ENCODE data around the gene TREH.
A peak's percentile ranks its signal among the peaks of the same experiment; 100 is the strongest.
"Not testable (repeated sequence)": the region's sequence is repeated elsewhere in the genome, so short reads cannot be mapped to it uniquely, and the experiment has no call there.

The TREH gene

DNA sequence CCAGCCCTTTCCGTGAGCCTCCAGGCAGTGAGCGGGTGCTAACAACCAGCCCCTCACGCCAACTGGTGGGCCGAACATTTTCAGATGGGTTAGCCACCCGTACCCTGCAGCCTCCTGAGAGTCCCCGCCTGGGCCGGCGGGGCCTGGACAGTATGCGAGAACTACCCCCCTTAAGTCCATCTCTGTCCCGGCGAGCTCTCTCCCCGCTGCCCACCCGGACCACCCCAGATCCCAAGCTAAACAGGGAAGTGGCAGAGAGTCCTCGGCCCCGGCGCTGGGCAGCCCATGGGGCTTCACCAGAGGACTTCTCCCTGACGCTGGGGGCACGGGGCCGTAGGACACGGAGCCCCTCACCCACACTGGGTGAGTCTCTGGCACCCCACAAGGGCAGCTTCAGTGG lies 51.4 kb downstream of the TREH start:
- no peak for DNase-seq

DNA sequence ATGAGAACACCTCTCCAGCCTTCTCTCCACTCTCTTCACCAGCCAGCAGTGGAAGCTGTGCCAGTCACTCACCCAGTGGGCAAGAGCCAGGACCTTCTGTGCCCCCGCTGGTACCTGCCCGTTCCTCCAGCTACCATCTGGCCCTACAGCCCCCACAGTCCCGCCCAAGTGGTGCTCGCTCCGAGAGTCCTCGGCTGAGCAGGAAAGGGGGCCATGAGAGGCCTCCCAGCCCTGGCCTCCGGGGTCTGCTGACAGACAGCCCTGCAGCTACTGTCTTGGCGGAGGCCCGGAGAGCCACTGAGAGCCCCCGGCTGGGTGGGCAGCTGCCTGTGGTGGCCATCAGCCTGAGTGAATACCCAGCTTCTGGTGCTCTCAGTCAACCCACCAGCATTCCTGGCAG lies 51.9 kb downstream of the TREH start:
- DNase-seq = no peak

- no peak for DNase-seq
These were observed 53.5 kb downstream of the TREH start for GRCh38 chr11:118625976-118626375.

GRCh38 chr11:118625036-118625690 lies 54.3 kb downstream of the TREH start:
- DNase-seq = no peak

DNA sequence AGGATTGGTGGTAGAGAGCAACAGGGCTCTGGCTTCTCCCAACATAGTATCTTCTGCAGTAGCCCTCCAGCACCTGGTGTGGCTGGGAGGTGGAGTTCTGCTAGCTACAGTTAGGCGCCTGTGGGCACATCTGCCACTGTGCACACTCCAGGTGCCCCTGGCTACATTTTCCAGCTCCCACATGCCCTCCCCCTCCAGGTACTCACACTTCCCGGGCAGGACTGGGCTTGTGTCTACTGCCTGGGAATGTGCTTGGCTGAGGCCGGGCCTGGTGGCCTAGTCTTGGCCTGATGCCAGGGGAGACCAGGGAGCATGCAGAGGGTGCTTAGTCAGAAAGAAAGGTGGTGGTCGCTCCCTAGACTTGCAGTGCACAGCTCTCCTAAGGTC lies 56.2 kb downstream of the TREH start:
- DNase-seq = no peak

DNA sequence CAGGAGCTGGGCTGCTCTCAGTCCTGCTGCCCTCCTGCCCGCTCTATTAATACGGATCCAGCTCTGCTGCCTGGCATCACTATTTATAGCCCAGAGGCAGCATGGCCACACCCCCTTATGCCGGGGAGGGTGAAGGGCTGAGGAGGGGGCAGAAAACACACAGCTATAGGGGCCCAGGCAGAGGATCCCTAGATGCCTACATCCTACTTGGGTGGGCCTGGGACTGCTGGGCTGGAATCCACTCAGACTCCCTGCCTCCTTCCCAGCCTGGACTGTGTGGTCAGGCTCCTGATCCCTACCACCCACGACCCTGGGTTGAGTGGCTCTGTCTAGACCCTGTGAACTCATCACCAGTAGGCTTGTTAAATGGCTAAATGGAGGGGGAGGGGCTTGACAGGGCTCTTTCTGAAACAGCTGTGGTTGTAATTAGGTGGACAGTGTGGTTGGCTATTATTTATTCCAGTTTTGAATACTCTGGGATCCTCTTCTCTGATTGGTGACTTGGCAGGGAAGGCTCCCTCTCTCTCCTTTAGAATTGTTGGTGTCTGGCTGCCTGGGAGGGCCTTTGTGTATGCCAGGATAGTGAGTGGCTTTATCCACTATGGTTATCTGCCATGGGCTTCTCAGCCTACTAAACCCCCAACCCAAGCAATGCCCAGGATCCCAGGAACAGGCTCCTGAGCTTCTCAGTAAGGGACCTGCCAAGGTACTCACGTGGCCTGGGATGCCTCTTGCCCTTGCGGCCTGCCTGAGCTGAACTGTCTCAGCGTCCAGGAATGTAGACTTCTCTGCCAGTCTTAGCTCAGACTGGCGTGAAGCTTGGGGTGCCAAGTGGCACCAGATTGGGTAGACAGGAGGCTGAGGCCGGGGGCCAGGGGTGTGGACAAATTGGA lies 56.8 kb downstream of the TREH start:
- no peak for DNase-seq

- no peak for DNase-seq
These were observed 57.6 kb downstream of the TREH start for GRCh38 chr11:118621784-118622375.

DNA sequence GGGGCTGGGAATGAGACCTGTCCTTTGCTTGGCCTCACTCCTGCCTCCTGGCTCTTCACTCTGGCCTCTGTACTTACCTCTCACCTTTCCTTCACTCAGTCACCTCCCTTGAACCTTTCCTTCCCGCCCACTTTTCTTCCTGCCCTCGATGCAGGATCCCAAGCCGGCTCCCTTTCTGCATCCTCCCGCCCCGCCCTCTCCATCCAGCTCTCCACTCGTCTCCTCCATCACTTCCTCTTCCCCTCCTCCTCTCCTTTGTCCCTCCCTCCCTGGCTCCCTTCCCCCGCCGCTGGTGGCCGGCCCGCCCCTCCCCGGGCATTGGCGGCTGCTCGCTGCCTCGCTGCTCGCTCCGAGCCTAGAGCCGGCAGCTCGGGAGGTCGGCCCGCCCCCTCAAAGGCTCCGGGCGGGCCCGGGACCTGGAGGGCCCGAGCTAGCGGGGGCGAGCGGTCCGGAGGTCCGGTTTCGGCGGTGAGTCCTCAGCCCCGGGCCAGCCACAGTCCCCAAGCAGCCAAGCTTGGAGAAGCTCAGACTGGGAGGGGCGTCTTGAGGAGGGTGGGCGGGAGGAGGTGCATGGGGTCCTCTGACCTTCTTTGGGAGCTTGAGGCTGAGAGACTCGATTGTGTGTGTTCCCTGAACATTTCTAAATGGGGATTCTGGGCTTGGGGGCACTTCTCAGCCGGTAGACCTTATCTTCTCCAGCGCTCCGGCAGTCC lies 58.2 kb downstream of the TREH start:
- peak; percentile 23 for DNase-seq

- DNase-seq = no peak
These were observed 58.9 kb downstream of the TREH start for GRCh38 chr11:118620529-118621070.

DNA sequence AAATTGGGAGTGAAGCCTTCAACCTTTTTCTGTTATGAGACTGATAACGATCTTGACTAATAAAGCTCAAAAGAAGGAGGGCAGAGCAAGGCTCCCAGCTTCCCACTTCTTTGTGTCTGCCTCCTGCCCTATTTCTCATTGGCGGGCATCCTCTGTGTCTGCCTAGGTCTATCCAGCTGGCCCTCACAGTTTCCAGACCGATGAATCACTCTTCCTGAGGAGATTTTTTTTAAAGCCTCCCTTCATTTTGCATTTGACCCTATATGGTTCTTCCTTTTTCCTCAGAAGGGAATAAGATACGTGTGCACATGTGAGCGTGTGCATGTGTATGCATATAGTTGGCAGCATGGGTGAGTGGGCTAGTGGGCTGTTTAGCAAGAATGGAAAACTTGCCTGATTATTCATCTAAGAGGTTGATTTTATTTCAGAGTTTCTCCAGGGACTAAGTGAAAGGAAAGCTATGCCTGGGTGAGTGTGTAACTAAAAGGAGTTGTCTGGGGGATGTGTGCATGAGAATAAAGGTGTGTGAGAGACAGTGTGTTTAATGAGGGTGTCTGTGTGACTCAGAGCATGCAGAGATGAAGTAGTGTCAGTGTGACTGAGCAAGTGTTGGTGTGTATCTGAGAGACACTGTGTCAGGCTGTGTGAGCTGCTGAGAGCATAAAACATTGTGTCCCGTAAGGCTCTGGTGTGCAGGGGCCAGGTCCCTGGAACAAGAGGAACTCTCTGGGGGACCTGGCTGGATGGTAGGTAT lies 59.8 kb downstream of the TREH start:
- DNase-seq = no peak

- DNase-seq = no peak
These were observed 60.5 kb downstream of the TREH start for GRCh38 chr11:118618991-118619375.

DNA sequence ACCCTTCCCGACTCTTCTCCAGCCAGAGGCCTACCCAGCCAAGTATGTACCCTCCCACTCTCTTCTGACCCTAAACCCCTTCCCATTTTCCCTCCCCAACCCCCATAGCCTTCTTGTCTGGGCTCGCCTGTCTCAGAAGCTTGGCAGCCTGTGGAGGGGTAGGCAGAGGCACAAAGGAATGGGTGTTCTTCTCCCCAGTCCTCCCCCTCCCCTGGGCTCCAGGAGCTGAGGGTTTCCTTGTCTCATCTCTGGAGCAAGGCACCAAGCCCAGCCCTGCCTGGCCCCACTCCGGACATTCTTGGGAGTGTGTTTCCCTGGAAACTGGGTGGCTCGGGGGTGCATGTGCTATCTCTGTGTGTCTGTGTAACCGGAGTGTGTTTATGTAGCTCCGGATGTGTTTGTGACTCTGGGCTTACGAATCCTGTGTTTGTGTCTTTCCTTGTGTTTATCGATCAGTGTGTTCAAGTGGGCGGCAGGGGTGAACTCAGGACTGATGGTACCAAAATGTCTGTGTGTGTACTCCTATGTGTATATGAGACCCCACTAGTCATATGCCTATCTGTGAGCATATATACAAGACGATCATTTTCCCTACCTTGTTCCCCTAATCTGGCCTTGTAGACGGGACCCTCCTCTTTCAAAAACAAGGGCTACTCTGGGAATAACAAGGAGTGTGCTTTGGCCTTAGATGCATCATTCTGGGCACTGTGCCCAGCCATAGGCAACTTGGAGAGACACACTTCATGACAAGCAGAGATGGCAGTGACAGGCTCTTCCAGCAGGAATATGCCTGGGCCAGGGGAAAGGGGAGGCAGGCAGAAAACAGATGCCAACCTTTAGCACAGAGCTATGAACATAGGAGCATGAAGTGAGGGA lies 61.1 kb downstream of the TREH start:
- no peak for DNase-seq

- no peak for DNase-seq
These were observed 63.5 kb downstream of the TREH start for GRCh38 chr11:118615976-118616371.

GRCh38 chr11:118615282-118615975 lies 64.0 kb downstream of the TREH start:
- no peak for DNase-seq

- DNase-seq = no peak
These were observed 64.9 kb downstream of the TREH start for GRCh38 chr11:118614511-118614910.

DNA sequence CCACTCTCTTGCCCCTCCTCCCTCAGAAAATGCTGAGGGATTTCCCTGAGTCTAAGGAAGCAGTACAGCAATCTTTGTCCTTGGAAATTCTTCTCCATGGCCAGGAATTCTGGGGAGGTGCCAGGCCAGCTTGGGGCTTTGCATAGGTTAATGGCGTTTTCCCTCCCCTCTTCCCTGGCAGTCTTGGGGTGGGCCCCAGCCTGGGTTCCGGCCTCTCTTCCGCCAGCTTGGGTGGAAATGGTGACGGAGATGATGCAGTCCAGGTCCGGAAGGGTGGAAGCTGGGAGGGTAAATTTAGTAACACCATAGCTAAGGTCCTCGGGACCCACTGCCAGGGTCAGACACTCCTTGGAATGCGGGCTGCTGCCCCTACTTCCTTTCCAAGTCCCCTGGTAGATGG lies 67.1 kb downstream of the TREH start:
- DNase-seq = no peak

DNA sequence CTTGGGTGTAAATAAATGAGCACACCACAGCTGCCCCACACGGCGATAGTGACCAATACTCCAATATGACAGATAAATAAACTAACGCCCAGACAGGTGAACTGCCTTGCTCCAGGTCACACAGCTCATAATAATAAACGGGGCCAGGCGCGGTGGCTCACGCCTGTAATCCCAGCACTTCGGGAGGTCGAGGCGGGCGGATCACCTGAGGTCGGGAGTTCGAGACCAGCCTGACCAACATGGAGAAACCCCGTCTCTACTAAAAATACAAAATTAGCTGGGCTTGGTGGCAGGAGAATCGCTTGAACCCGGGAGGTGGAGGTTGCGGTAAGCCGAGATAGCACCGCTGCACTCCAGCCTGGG lies 68.0 kb downstream of the TREH start:
- DNase-seq = not testable (repeated sequence)

DNA sequence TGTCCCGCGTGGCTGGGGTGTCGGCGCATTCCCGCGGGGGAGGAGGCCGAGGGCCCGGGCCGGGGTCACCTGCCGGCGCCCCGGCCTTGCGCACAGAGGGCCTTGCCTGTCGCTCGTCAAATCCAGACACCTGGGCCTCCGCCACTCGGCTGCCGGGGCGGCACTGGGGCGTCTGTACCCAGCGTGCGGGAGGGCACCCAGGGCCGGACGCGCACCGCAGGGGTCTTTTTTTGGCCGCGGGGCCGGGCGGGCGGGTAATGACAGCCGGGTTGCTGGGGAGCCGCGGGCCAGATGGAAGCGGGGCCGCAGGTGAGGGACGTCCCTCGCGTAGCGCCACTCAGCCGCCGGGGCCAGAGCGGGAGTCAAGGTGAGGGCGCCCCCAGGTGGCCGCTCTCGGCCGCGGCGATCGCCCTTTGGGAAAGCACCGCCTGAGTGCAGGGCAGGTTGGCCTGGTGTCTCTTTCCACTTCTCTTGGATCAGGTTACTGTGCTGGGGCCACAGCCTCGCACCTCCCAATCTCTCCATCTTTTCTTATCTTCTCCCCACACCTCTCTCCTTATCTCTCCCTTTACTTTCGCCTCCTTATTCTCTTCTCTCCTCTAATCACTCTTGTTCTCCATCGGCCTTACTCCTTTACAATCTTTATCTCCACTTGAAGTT lies 68.5 kb downstream of the TREH start:
- DNase-seq = peak; percentile 89

- peak; percentile 23 for DNase-seq
These were observed 69.2 kb downstream of the TREH start for GRCh38 chr11:118610225-118610772.
